ENCODE data around the gene PRPH. TPM values are rescaled to one million over a fixed set of nuclear protein-coding genes. Genes with fewer than 3 reads are reported as not detected.
A peak's percentile ranks its signal among the peaks of the same experiment; 100 is the strongest.

Gene PRPH
- total and polyA plus RNA-seq, 9 of the 15 experiments (the other 6 are each of a cell fraction or from before 2014, with no cell fraction given) = 0.27 to 1.9 (median 1.3) TPM; not detected in 1

DNA sequence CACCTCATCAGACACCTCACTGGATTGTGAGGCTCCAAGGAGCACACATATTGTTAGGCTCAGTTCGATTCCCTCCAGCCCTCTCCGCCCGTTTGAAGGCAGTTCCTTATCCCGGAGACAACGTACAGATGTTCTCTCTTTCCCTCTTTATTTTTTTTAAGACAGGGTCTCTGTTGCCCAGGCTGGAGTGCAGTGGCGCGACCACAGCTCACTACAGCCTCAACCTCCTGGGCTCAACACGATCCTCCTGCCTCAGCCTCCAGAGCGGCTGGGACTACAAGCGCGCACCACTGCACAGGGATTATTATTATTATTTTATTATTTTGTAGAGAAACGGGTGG is 27.4 kb downstream of the PRPH start (continued):
- TF ChIP-seq ELF2 (CRISPR knock-in tag; IDR thresholded peaks at IDR 0.05) = no peak
- no peak for TF ChIP-seq HIVEP1 (CRISPR knock-in tag; IDR thresholded peaks at IDR 0.05)
- TF ChIP-seq POLR3G (IDR thresholded peaks at IDR 0.05; ENCODE audit: extremely low read depth, insufficient read length, insufficient replicate concordance) = no peak
- TF ChIP-seq FOXA1 (IDR thresholded peaks at IDR 0.05; ENCODE audit: borderline replicate concordance) = no peak
- TF ChIP-seq SMARCB1 (IDR thresholded peaks at IDR 0.05; ENCODE audit: insufficient read length, low read depth) = no peak
- no peak for TF ChIP-seq KLF10 (CRISPR knock-in tag; IDR thresholded peaks at IDR 0.05)
- no peak for TF ChIP-seq ZFP91 (CRISPR knock-in tag; IDR thresholded peaks at IDR 0.05)
- TF ChIP-seq, protein P1, sequence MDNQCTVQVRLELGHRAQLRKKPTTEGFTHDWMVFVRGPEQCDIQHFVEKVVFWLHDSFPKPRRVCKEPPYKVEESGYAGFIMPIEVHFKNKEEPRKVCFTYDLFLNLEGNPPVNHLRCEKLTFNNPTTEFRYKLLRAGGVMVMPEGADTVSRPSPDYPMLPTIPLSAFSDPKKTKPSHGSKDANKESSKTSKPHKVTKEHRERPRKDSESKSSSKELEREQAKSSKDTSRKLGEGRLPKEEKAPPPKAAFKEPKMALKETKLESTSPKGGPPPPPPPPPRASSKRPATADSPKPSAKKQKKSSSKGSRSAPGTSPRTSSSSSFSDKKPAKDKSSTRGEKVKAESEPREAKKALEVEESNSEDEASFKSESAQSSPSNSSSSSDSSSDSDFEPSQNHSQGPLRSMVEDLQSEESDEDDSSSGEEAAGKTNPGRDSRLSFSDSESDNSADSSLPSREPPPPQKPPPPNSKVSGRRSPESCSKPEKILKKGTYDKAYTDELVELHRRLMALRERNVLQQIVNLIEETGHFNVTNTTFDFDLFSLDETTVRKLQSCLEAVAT (IDR thresholded peaks at IDR 0.05) = 0 out of 4 replicates have a peak, but pooled peaks of 1 of the 2 experiments have one; percentile 46
- no peak for TF ChIP-seq HNRNPLL (IDR thresholded peaks at IDR 0.05; ENCODE audit: low read depth, low read length, poor library complexity, severe bottlenecking)
- TF ChIP-seq HMG20B (CRISPR knock-in tag; IDR thresholded peaks at IDR 0.05) = no peak
- TF ChIP-seq SAP30 (IDR thresholded peaks at IDR 0.05; ENCODE audit: borderline replicate concordance, insufficient read depth, low read depth, low read length, poor library complexity, severe bottlenecking) = no peak
- TF ChIP-seq CHD1 (IDR thresholded peaks at IDR 0.05; ENCODE audit: low read length) = peak; percentile 37
- TF ChIP-seq HDAC8 (tag; IDR thresholded peaks at IDR 0.05) = no peak
- no peak for TF ChIP-seq BACH1 (tag; IDR thresholded peaks at IDR 0.05)

All from K562 (cell line).